Panc1 (cell line): Measurements from ENCODE around the gene ADAM33. TPM values are rescaled to one million over a fixed set of nuclear protein-coding genes. Genes with fewer than 3 reads are reported as not detected.

Experiments
- ATAC-seq: fragments of 200-7000 bp; cut with Tn5 transposase; 2 replicates; pipeline ENCODE4 v1.9.1; 2020; ENCODE audit warnings: mild to moderate bottlenecking, moderate library complexity
- BruUV-seq: library from RNA; stranded (reverse); fragments of 400-500 nt; replicated peaks from 2 replicates; lab custom pipeline; 2021; lab: Mats Ljungman, UMichigan
- CTCF ChIA-PET: fragments of 300-600 bp; sonication (Branson Sonifier 250); formaldehyde crosslinking; loops from one replicate; lab custom pipeline; 2022; ENCODE audit warnings: antibody characterized with exemption; lab: Charles Lee
- POLR2A ChIA-PET: fragments of 300-600 bp; sonication (Branson Sonifier 250); formaldehyde crosslinking; loops from one replicate; lab custom pipeline; 2022; ENCODE audit warnings: antibody characterized with exemption; lab: Charles Lee
- DNase-seq: peaks from one replicate; pipeline ENCODE4 v3.0.0-alpha.2; 2010; ENCODE audit warnings: low read depth, low spot score
- H3K27ac ChIP-seq: 2 replicates; pipeline ENCODE4 v1.5.1; 2011; ENCODE audit warnings: mild to moderate bottlenecking, low read length, inconsistent platforms
- H3K27me3 ChIP-seq: fragments of 200-500 bp; sonication (Bioruptor generic); 2 replicates; pipeline ENCODE4 v1.6.0; 2014; ENCODE audit warnings: low read length, inconsistent platforms; ENCODE audit not compliant: control insufficient read depth, insufficient read depth
- H3K36me3 ChIP-seq: fragments of 200-500 bp; sonication (Bioruptor generic); 2 replicates; pipeline ENCODE4 v1.5.1; 2014; ENCODE audit warnings: inconsistent platforms, mild to moderate bottlenecking, low read length, moderate library complexity; ENCODE audit not compliant: control insufficient read depth, insufficient read depth
- H3K4me1 ChIP-seq: 2 replicates; pipeline ENCODE4 v1.5.1; 2011; ENCODE audit warnings: inconsistent platforms, mild to moderate bottlenecking, low read length, moderate library complexity; ENCODE audit not compliant: control insufficient read depth, insufficient read depth
- H3K4me3 ChIP-seq, 2 experiments: 2 replicates each; pipeline ENCODE4 v1.5.1; 2011 to 2012; ENCODE audit warnings: low read depth in 2 of 2, low read length in 2 of 2, mild to moderate bottlenecking in 2 of 2, inconsistent platforms in 1 of 2, moderate library complexity in 1 of 2
- H3K9me3 ChIP-seq: fragments of 200-500 bp; sonication (Bioruptor generic); 2 replicates; pipeline ENCODE4 v1.5.1; 2014; ENCODE audit warnings: low read depth, mild to moderate bottlenecking, inconsistent platforms, low read length, moderate library complexity; ENCODE audit not compliant: control insufficient read depth, insufficient read depth
- POLR2AphosphoS5 ChIP-seq: IDR thresholded peaks from 2 replicates; pipeline ENCODE4 v1.6.1; 2012; ENCODE audit warnings: mild to moderate bottlenecking, low read depth, low read length, moderate library complexity
- SIN3A ChIP-seq: IDR thresholded peaks from 2 replicates; pipeline ENCODE4 v1.6.1; 2012; ENCODE audit warnings: low read depth, mild to moderate bottlenecking, low read length, moderate library complexity, borderline replicate concordance; ENCODE audit not compliant: insufficient read depth
- TCF7L2 ChIP-seq: IDR thresholded peaks from 2 replicates; pipeline ENCODE4 v1.6.1; 2011; ENCODE audit warnings: mild to moderate bottlenecking, low read depth, low read length, inconsistent platforms
- in situ Hi-C: cut with HindIII; loops from 2 replicates; pipeline ENCODE4 v1.10.0; 2016; ENCODE audit warnings: low sequenced_read_pairs, low pct_unique_long_range_greater_than_20kb
- intact Hi-C: fragments of 100-400 bp; cut with micrococcal nuclease; formaldehyde crosslinking; loops from one replicate; pipeline ENCODE4 v1.10.0; 2022; ENCODE audit not compliant: unreplicated experiment
- total RNA-seq: library from RNA; stranded (reverse); gene quantifications from one replicate; pipeline ENCODE4 v1.2.1, GENCODE V29; 2021; ENCODE audit not compliant: unreplicated experiment
- TF ChIP-seq, protein P1 (sequence below): fragments of 450-650 bp; IDR thresholded peaks from 2 replicates; pipeline ENCODE4 v1.5.1; 2017; ENCODE audit warnings: mild to moderate bottlenecking
- TF ChIP-seq, protein P2 (sequence below), 2 experiments: IDR thresholded peaks; 2 replicates each; pipeline ENCODE4 v1.6.1; 2011 to 2012; ENCODE audit warnings: low read depth in 2 of 2, control low read depth in 1 of 2, low read length in 1 of 2, mild to moderate bottlenecking in 1 of 2, moderate library complexity in 1 of 2; ENCODE audit not compliant: insufficient read depth in 1 of 2

ADAM33 gene
- total RNA-seq, 1 experiment from 2014 or later: 0.62 TPM

- CTCF ChIA-PET: no interaction called here
- H3K27me3 ChIP-seq: peaks cover 8% of the 10 kb centered on the region; the same call in 1 of the 2 replicates
- in situ Hi-C loops: no loop called here
These were observed 19.8 kb downstream of the ADAM33 start for GRCh38 chr20:3661814-3662665.

GRCh38 chr20:3661060-3661813 is 20.6 kb downstream of the ADAM33 start:
- no TSS peak for BruUV-seq
- DNase-seq (no peak), ATAC-seq (peak; percentile 31; the same call in 1 of the 2 replicates)
- Histone ChIP-seq H3K4me3 (no peak overlapping the region; a peak in 1 of 4 replicates), H3K27ac (no peak overlapping the region), H3K36me3 (no peaks in the 10 kb centered on the region), H3K4me1 (0 out of 2 replicates have a peak, but pooled peaks cover 3% of the 10 kb centered on the region), H3K27me3 (peaks cover 8% of the 10 kb centered on the region; the same call in 1 of the 2 replicates), H3K9me3 (no peaks in the 10 kb centered on the region)
- no peak for TF ChIP-seq SIN3A
- no peak for TF ChIP-seq TCF7L2
- TF ChIP-seq, protein P1, sequence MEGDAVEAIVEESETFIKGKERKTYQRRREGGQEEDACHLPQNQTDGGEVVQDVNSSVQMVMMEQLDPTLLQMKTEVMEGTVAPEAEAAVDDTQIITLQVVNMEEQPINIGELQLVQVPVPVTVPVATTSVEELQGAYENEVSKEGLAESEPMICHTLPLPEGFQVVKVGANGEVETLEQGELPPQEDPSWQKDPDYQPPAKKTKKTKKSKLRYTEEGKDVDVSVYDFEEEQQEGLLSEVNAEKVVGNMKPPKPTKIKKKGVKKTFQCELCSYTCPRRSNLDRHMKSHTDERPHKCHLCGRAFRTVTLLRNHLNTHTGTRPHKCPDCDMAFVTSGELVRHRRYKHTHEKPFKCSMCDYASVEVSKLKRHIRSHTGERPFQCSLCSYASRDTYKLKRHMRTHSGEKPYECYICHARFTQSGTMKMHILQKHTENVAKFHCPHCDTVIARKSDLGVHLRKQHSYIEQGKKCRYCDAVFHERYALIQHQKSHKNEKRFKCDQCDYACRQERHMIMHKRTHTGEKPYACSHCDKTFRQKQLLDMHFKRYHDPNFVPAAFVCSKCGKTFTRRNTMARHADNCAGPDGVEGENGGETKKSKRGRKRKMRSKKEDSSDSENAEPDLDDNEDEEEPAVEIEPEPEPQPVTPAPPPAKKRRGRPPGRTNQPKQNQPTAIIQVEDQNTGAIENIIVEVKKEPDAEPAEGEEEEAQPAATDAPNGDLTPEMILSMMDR: no peak
- TF ChIP-seq, protein P2, sequence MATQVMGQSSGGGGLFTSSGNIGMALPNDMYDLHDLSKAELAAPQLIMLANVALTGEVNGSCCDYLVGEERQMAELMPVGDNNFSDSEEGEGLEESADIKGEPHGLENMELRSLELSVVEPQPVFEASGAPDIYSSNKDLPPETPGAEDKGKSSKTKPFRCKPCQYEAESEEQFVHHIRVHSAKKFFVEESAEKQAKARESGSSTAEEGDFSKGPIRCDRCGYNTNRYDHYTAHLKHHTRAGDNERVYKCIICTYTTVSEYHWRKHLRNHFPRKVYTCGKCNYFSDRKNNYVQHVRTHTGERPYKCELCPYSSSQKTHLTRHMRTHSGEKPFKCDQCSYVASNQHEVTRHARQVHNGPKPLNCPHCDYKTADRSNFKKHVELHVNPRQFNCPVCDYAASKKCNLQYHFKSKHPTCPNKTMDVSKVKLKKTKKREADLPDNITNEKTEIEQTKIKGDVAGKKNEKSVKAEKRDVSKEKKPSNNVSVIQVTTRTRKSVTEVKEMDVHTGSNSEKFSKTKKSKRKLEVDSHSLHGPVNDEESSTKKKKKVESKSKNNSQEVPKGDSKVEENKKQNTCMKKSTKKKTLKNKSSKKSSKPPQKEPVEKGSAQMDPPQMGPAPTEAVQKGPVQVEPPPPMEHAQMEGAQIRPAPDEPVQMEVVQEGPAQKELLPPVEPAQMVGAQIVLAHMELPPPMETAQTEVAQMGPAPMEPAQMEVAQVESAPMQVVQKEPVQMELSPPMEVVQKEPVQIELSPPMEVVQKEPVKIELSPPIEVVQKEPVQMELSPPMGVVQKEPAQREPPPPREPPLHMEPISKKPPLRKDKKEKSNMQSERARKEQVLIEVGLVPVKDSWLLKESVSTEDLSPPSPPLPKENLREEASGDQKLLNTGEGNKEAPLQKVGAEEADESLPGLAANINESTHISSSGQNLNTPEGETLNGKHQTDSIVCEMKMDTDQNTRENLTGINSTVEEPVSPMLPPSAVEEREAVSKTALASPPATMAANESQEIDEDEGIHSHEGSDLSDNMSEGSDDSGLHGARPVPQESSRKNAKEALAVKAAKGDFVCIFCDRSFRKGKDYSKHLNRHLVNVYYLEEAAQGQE (IDR thresholded peaks at IDR 0.05; ENCODE audit: insufficient read depth in 1 of 2, low read depth in 2 of 2, low read length in 1 of 2): no peak
- no peak for TF ChIP-seq POLR2AphosphoS5
- POLR2A ChIA-PET: no interaction called here
- in situ Hi-C loops: no loop called here
- CTCF ChIA-PET: no interaction called here
- intact Hi-C loops: no loop called here

More at GRCh38 chr20:3661814-3662665, 19.8 kb downstream of the ADAM33 start:
- intact Hi-C loops: no loop called here
- DNase-seq (no peak), ATAC-seq (no peak)
- no peak overlapping the region for H3K27ac ChIP-seq
- 0 out of 2 replicates have a peak, but pooled peaks cover 3% of the 10 kb centered on the region for H3K4me1 ChIP-seq
- H3K4me3 ChIP-seq: no peak overlapping the region
- no peaks in the 10 kb centered on the region for H3K9me3 ChIP-seq
- no peak for TF ChIP-seq TCF7L2
- POLR2A ChIA-PET: no interaction called here
- no TSS peak for BruUV-seq
- no peaks in the 10 kb centered on the region for H3K36me3 ChIP-seq
